Uterus (tissue), 4 donors: ENCODE data around the gene NOTUM. TPM values are rescaled to one million over a fixed set of nuclear protein-coding genes. Genes with fewer than 3 reads are reported as not detected.

ENCODE experiments used
- DNase-seq, 2 donors: peaks; one replicate each; pipeline ENCODE4 v3.0.0-alpha.2; 2019 to 2020
- H3K27ac ChIP-seq, 2 donors: fragments of 200-600 bp; sonication (generic); 1 replicate in 1 of 2; 2 replicates in 1 of 2; pipeline ENCODE4 v1.5.1; 2016 to 2018
- H3K27me3 ChIP-seq, 2 donors: fragments of 200-600 bp; sonication (generic); one replicate each; pipeline ENCODE4 v1.5.1; 2018 to 2019; ENCODE audit warnings: control low read depth in 1 of 2
- H3K36me3 ChIP-seq, 2 donors: fragments of 200-600 bp; sonication (generic); one replicate each; pipeline ENCODE4 v1.5.1; 2019; ENCODE audit warnings: control low read depth in 1 of 2
- H3K4me1 ChIP-seq, 2 donors: fragments of 200-600 bp; sonication (generic); one replicate each; pipeline ENCODE4 v1.5.1; 2018 to 2019; ENCODE audit warnings: control low read depth in 1 of 2
- H3K4me3 ChIP-seq, 2 donors: fragments of 200-600 bp; sonication (generic); 1 replicate in 1 of 2; 2 replicates in 1 of 2; pipeline ENCODE4 v1.5.1; 2018 to 2019; ENCODE audit warnings: mild to moderate bottlenecking in 1 of 2
- H3K9me3 ChIP-seq, 2 donors: fragments of 200-600 bp; sonication (generic); one replicate each; pipeline ENCODE4 v1.5.1; 2019; ENCODE audit warnings: control low read depth in 1 of 2
- CTCF ChIP-seq, 4 experiments: fragments of 200-600 bp in 2 of 4; fragments of 450-650 bp in 2 of 4; sonication (generic) in 2 of 4; IDR thresholded peaks; one replicate each; pipeline ENCODE4 v1.5.1; 2016 to 2019; ENCODE audit warnings: antibody characterized with exemption in 4 of 4, mild to moderate bottlenecking in 2 of 4, moderate library complexity in 1 of 4
- POLR2A ChIP-seq, 2 donors: fragments of 450-650 bp; IDR thresholded peaks; one replicate each; pipeline ENCODE4 v1.6.1; 2016; ENCODE audit warnings: antibody characterized with exemption in 2 of 2, mild to moderate bottlenecking in 1 of 2, moderate library complexity in 1 of 2
- intact Hi-C: fragments of 100-400 bp; cut with DNase I; formaldehyde crosslinking; loops from one replicate; pipeline ENCODE4 v1.15.1; 2023; ENCODE audit warnings: low total_unique reads
- total RNA-seq, 4 donors: library from RNA; depleted of rRNA in 3 of 4; stranded (reverse); fragments of >200 nt in 3 of 4; gene quantifications; one replicate each; pipeline versions ENCODE4 v1.1.0 to v1.2.4, GENCODE V29; 2014 to 2023
- donor health status: DM: yes; HTN: yes; CAD: no.

Gene NOTUM
- 1 to 10 TPM in 1 of 4 donors, not detected in 3; 5.0 TPM for total RNA-seq

DNA sequence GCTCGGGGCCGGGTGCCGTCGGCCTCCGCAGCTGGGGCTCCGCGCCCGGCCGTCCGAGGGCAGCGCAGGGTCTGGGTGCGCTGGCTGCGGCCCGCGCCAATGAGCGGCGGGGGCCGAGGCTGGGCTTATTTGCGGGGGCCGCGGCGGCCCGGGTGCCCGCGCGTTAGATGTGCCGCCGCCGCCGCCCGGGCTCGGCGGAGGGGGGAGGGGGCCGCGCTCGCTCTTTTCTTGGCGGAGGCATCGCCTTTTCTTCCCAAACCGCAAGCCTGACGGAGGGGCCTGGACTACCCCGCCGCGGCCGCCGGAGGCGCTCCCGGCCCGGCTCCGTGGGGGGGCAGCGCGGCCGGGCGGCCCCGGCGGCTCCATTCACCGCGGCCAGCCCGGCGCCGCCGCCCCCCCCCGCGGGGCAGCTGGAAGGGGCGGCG is at the start of gene NOTUM:
Gene NOTUM (minus strand): TSS at position 101 of the 425 bp plus-strand sequence. CDS start 278 bp downstream, outside the sequence.
- H3K4me1 ChIP-seq, result peaks cover 0 to 20% of the 10 kb centered on the region in 2 donors
- H3K27ac ChIP-seq, result no peak within 1 kb of the TSS
- H3K27me3 ChIP-seq, result peaks cover 20 to 31% of the 10 kb centered on the region in 2 donors
- intact Hi-C loops, result loop anchor here (5.0 kb wide), 1 partner anchor 56 kb away; no protein-coding TSS in a partner anchor
- TF ChIP-seq CTCF (IDR thresholded peaks at IDR 0.05) (peak in 2 of 4 experiments; percentile 27 to 48), POLR2A (IDR thresholded peaks at IDR 0.05) (no peak)
- H3K9me3 ChIP-seq, result no peaks in the 10 kb centered on the region
- H3K4me3 ChIP-seq, result peak within 1 kb of the TSS in 1 of 2 donors; percentile 29
- no peaks in the 10 kb centered on the region for H3K36me3 ChIP-seq
- no peak for DNase-seq

DNA sequence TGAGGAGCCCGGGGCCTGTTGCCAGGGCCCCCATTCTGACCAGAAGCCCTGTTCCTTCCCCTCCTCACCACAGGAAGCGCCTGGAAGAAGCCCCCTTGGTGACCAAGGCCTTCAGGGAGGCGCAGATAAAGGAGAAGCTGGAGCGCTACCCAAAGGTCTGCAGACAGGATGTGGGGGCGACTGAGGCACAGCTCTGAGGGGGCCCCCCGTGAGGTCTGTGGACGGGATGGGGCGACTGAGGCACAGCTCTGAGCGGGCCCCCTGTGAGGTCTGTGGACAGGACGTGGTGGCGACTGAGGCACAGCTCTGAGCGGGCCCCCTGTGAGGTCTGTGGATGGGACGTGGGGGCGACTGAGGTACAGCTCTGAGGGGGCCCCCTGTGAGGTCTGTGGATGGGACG is 48.4 kb upstream of the NOTUM start:
- Histone ChIP-seq H3K9me3 (no peaks in the 10 kb centered on the region), H3K4me1 (peaks cover 0 to 5% of the 10 kb centered on the region in 2 donors), H3K27me3 (no peaks in the 10 kb centered on the region), H3K36me3 (no peaks in the 10 kb centered on the region), H3K4me3 (no peak overlapping the region), H3K27ac (no peak overlapping the region)
- TF ChIP-seq CTCF (IDR thresholded peaks at IDR 0.05), result no peak
- TF ChIP-seq POLR2A (IDR thresholded peaks at IDR 0.05), result no peak
- DNase-seq, result no peak
- intact Hi-C loops, result no loop called here

GRCh38 chr17:82008941-82009405 is 48.0 kb upstream of the NOTUM start:
- H3K4me1 ChIP-seq, result peaks cover 0 to 10% of the 10 kb centered on the region in 2 donors
- intact Hi-C loops, result no loop called here

GRCh38 chr17:82008258-82008940 is 47.4 kb upstream of the NOTUM start:
- H3K4me1 ChIP-seq, result peaks cover 2 to 13% of the 10 kb centered on the region in 2 donors
- H3K9me3 ChIP-seq, result no peaks in the 10 kb centered on the region
- H3K27me3 ChIP-seq, result no peaks in the 10 kb centered on the region
- H3K4me3 ChIP-seq, result no peak overlapping the region
- DNase-seq, result no peak
- H3K36me3 ChIP-seq, result no peaks in the 10 kb centered on the region
- intact Hi-C loops, result no loop called here
- no peak for TF ChIP-seq POLR2A (IDR thresholded peaks at IDR 0.05)
- TF ChIP-seq CTCF (IDR thresholded peaks at IDR 0.05), result no peak
- H3K27ac ChIP-seq, result no peak overlapping the region

More at GRCh38 chr17:82008941-82009405, 48.0 kb upstream of the NOTUM start:
- no peaks in the 10 kb centered on the region for H3K36me3 ChIP-seq
- no peak for DNase-seq
- H3K4me3 ChIP-seq, result no peak overlapping the region
- no peak overlapping the region for H3K27ac ChIP-seq
- TF ChIP-seq POLR2A (IDR thresholded peaks at IDR 0.05), result no peak
- TF ChIP-seq CTCF (IDR thresholded peaks at IDR 0.05), result no peak
- no peaks in the 10 kb centered on the region for H3K9me3 ChIP-seq
- no peaks in the 10 kb centered on the region for H3K27me3 ChIP-seq

DNA sequence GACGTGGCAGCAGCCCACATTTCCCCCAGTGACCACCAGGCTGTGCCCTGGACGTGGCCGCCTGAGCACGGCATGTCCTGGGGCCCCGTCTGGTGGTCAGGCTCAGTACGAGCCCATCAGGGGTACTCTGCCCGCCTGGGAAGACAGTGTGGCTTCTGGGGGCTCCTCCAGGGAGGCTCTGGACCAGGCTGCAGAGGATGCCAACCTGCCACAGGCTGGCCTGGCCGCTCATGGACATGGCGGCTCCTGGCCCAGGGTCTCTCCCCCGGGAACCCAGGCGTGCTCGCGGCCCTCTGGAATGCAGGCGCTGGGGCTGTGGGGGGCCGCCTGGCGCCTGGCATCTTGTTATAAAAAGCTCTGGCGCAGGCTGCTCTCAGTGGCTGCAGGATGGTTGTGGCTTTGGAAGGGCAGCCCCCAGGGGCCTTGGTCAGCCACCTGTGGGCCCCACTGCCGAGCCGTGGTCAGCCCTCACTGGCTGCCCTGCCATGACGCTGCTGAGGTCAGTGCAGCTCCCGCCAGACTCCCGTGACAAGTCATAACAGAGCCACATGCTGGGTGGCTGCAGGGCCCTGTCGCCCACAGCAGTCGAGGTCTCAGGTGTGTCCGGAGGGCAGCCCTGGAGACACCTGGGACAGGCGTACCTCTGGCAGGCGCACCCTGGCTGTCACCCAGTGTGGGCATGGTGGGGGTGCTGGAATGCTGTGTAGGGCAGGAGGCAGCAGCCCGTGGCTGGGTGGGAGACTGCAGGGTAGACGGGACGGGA is 46.7 kb upstream of the NOTUM start:
- DNase-seq, result no peak
- Histone ChIP-seq H3K27ac (no peak overlapping the region), H3K4me1 (peaks cover 8 to 15% of the 10 kb centered on the region in 2 donors), H3K36me3 (no peaks in the 10 kb centered on the region), H3K27me3 (no peaks in the 10 kb centered on the region), H3K9me3 (no peaks in the 10 kb centered on the region), H3K4me3 (no peak overlapping the region)
- TF ChIP-seq POLR2A (IDR thresholded peaks at IDR 0.05) (no peak), CTCF (IDR thresholded peaks at IDR 0.05) (no peak)
- intact Hi-C loops, result no loop called here
